Uterus (tissue), 2 donors: ENCODE measurements around the gene RSL1D1.
"Not testable (repeated sequence)": the region's sequence is repeated elsewhere in the genome, so short reads cannot be mapped to it uniquely, and the experiment has no call there.

ENCODE experiments used
- POLR2A ChIP-seq, 2 donors: fragments of 450-650 bp; IDR thresholded peaks; one replicate each; pipeline ENCODE4 v1.6.1; 2016; ENCODE audit warnings: antibody characterized with exemption in 2 of 2, mild to moderate bottlenecking in 1 of 2, moderate library complexity in 1 of 2
- TF ChIP-seq, protein P1 (sequence below), 4 experiments: fragments of 200-600 bp in 2 of 4; fragments of 450-650 bp in 2 of 4; sonication (generic) in 2 of 4; IDR thresholded peaks; one replicate each; pipeline ENCODE4 v1.5.1; 2016 to 2019; ENCODE audit warnings: antibody characterized with exemption in 4 of 4, mild to moderate bottlenecking in 2 of 4, moderate library complexity in 1 of 4

DNA sequence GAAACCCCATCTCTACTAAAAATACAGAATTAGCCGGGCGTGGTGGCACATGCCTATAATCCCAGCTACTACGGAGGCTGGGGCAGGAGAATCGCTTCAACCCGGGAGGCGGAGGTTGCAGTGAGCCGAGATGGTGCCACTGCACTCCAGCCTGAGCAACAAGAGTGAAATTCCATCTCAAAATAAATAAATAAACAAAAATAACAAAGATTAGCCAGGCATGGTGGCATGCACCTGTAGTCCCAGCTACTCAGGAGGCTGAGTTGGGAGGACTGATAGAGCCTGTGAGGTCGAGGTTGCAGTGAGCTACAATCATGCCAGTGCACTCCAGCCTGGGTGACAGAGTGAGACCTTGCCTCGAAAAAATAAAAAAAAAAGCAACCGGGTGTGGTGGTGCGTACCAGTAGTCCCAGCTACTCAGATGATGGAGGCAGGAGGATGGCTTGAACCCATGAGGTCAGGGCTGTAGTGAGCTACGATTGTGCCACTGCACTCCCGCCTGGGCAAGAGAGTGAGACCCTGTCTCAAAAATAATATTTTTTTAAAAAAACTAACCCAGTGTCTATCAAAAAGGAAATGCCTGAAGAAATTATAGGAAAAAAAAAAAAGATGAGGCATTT is 66.3 kb downstream of the RSL1D1 start:
- TF ChIP-seq POLR2A (IDR thresholded peaks at IDR 0.05) = not testable (repeated sequence)
- TF ChIP-seq, protein P1, sequence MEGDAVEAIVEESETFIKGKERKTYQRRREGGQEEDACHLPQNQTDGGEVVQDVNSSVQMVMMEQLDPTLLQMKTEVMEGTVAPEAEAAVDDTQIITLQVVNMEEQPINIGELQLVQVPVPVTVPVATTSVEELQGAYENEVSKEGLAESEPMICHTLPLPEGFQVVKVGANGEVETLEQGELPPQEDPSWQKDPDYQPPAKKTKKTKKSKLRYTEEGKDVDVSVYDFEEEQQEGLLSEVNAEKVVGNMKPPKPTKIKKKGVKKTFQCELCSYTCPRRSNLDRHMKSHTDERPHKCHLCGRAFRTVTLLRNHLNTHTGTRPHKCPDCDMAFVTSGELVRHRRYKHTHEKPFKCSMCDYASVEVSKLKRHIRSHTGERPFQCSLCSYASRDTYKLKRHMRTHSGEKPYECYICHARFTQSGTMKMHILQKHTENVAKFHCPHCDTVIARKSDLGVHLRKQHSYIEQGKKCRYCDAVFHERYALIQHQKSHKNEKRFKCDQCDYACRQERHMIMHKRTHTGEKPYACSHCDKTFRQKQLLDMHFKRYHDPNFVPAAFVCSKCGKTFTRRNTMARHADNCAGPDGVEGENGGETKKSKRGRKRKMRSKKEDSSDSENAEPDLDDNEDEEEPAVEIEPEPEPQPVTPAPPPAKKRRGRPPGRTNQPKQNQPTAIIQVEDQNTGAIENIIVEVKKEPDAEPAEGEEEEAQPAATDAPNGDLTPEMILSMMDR (IDR thresholded peaks at IDR 0.05) = not testable (repeated sequence)
